ENCODE measurements around the gene CCDC200.
A peak's percentile ranks its signal among the peaks of the same experiment; 100 is the strongest.
"Not testable (repeated sequence)": the region's sequence is repeated elsewhere in the genome, so short reads cannot be mapped to it uniquely, and the experiment has no call there.

Gene CCDC200

GRCh38 chr17:43215341-43215740 is 13.1 kb downstream of the CCDC200 start:
- DNase-seq, result no peak

- DNase-seq, result no peak
These were observed 14.9 kb downstream of the CCDC200 start for GRCh38 chr17:43213545-43213944.

- no peak for DNase-seq
These were observed 15.6 kb downstream of the CCDC200 start for GRCh38 chr17:43212641-43213490.

GRCh38 chr17:43211480-43212402 is 16.7 kb downstream of the CCDC200 start, which contains the start of gene TMEM106A:
Gene TMEM106A (plus strand): TSS chr17:43211875. CDS start chr17:43213042, 1,167 bp downstream.
- DNase-seq, result peak; percentile 63

- no peak for DNase-seq
These were observed 17.3 kb downstream of the CCDC200 start for GRCh38 chr17:43211123-43211479.

GRCh38 chr17:43210576-43210975 is 17.8 kb downstream of the CCDC200 start:
- no peak for DNase-seq

GRCh38 chr17:43203013-43203412 is 25.4 kb downstream of the CCDC200 start:
- DNase-seq, result not testable (repeated sequence)

GRCh38 chr17:43200127-43200526 is 28.3 kb downstream of the CCDC200 start:
- DNase-seq, result no peak

GRCh38 chr17:43199633-43200032 is 28.8 kb downstream of the CCDC200 start:
- DNase-seq, result no peak

GRCh38 chr17:43193251-43193650 is 35.2 kb downstream of the CCDC200 start:
- DNase-seq, result no peak

- not testable (repeated sequence) for DNase-seq
These were observed 41.8 kb downstream of the CCDC200 start for GRCh38 chr17:43186656-43187055.

GRCh38 chr17:43183921-43184320 is 44.5 kb downstream of the CCDC200 start:
- DNase-seq, result no peak

GRCh38 chr17:43176119-43176570 is 52.3 kb downstream of the CCDC200 start:
- no peak for DNase-seq

GRCh38 chr17:43175213-43176118 is 53.0 kb downstream of the CCDC200 start:
- no peak for DNase-seq

GRCh38 chr17:43171586-43172487 is 56.6 kb downstream of the CCDC200 start:
- no peak for DNase-seq
